Kidney tubule cell (primary cell): Measurements from ENCODE around the gene MAGEA9B.
"Not testable (repeated sequence)": the region's sequence is repeated elsewhere in the genome, so short reads cannot be mapped to it uniquely, and the experiment has no call there.

Experiments used
- DNase-seq: peaks from one replicate; pipeline ENCODE4 v3.0.0-alpha.2; 2018; ENCODE audit warnings: low spot score

Gene MAGEA9B

DNA sequence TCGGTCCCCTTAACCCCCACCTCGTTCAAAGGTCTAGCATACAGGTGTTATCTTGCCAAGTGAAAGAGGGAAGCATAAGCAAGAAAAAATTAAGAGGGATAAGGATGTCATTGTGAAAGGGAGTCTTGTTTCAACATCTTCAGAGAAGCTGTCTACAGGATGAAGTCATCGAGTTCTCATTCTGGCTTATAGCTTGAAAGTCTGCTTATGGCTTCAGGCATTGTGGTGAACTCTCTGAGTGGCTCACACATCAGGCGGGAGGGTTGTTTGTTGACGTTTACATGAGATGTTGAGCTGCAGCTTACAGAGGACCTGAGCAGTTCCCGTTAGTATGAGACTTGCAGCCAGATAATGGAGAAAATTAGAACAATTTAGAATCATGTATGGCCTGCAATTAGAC, 16.6 kb downstream of the MAGEA9B start:
- DNase-seq = no peak

DNA sequence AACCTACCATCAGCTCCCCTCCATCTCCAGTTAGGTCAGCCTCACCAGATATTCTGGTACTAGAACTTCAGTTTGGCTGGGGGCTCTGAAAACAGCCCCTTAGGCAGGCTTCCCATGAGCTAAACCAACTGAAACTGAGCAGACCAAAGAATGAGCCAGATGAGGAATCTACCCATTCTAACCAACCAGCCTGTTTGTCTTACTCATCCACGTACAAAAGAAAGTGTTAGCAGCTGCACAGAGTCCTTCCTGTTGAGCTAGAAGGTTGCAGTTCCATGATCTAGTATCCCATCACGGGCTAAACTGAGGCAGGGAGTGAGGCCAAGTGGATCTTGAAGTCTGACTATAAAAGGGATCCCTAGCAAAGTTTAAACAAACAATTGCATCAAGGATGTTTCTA, 17.5 kb downstream of the MAGEA9B start:
- no peak for DNase-seq

DNA sequence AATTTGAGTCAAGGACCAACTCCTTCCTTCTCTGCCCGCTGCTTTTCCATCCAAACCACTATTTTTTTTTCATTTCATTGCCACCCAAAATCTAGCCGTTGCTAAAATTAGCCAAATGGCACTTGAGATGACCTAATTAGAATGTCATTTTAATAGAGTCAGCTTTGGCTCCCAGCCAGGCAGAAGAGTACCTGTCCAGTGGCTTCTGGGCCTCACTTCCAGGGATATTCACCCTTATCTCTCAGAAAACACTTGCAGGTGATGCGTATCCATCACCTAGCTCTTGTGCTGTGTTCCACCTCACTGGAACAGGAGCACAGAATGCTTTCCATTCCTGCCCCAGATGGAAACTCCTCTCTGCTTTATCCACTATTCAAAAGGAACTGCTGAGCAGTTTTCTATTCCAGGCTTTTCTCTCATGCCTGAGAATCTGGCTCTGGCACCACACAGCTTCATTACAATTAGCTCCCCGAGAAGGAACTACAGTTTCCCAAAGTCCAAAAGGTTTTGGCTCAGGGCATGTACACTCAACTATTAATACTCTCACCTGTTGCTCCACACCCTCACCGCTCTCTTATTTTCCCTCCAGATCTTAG, 18.5 kb downstream of the MAGEA9B start:
- no peak for DNase-seq

DNA sequence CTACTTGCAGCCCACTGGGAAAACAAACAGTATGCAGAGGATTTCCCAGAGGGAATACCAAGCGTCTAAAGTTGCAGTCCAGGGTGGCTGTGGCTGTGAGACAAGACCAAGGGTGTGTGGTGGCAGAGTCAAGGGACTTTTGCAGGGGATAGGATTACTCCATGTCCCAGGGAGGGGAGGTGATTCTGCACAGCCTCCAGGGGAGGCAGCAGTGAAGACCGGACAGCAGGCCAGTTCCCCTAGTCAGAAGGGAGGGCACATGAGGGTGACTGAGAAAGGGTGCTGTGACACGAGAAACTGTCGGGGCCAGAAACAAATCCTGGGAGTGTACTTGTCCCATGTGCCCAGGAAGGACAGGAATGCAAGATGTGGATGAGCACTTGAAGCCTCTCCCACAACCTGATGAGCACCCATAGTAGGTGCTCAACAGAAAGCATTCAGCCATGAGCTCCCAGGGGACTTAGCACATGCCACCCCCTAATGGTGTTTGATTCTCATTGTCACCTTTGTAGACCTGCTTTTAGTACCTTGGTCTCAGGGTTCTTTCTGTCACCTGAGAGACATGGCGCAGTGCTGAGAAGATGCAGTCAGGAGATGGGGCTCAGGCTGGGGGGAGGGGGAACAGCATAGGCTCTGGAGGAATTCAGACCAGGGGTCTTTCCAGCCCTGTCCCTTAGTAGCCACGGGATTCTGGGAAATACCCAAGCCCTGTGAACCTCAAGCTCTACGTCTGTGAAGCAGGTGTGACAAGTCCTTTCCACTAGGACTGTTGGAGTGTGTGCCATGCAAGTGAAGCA, 19.4 kb downstream of the MAGEA9B start:
- DNase-seq = no peak

DNA sequence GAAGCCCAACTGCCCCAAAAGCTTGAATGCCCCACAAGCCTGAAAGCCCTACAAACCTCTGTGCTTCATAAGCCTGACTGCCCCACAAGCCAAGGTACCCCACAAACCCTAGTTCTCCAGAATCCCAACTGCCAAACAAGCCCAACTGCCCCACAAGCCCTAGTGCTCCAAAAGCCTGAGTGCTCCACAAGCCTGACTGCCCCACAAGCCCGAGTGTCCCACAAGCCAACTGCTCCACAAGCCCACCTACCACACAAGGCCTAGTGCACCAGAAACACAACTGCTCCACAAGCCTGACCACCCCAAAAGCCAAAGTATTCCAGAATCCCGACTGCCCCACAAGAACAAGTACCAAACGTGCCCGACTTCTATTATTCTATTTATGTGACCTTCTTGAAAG, 23.9 kb downstream of the MAGEA9B start:
- DNase-seq = no peak

DNA sequence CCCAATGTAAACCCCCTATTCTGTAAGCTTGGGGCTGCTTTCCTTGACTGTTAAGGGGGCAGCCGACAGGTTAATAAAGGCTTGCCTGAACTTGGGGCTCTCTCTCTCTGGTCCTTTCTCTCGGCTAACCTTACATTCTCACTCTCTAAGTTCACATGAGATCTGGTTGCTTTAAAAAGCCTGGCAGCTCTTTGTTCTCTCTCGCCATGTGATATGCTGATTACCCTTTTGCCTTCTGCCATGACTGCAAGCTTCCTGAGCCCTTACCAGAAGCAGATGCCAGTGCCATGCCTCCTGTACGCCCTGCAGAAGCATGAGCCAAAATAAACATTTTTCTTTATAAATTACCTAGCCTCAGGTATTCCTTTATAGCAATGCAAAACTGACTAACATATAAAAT, 32.0 kb downstream of the MAGEA9B start:
- not testable (repeated sequence) for DNase-seq

DNA sequence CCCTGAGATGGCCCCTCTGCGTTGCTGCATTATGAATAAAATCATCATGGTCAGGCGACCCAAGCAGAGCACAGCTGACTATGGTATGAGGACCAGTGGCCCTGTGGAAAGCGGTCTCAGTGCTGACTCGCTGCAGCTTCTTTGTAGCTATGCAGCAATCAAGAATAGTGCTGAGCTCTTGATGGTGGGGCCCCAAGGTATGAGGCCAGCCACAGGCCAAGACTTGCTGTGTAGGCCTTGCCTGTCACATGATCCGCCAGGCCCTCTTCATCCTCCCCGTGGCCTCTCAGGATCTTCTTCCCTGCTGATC, 35.4 kb downstream of the MAGEA9B start:
- not testable (repeated sequence) for DNase-seq

DNA sequence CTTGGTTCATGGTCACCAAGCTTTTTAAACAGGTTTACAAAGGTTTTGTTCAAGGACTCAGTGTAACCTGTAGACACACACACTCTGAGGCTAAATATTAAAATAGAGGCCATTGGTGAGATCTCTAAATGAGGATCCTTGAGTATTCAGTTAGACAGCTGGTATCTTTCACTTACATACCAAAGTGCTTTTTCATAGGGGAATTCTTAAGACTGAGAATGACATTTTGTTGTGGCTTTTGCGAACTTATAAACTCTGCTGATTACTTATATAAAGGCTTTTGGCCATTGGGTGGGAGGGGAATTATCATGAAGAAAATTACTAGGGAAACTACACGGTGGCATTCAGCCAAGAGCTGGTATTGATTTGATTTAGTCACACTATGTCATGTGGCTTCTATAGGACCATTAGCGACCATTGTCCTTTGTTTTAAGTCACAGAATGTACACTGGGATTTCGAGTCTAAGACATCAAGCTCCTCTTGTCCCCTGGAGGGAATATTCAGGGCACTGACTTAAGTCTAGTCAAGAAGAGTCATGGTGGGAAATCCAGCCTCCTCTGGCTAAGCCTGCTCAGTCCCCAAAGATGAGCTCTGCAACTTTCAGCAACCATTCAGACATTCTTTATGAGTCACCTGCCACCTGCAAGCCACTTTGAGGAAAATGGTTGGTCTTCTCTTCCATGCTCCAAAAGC, 35.9 kb downstream of the MAGEA9B start:
- DNase-seq = not testable (repeated sequence)

DNA sequence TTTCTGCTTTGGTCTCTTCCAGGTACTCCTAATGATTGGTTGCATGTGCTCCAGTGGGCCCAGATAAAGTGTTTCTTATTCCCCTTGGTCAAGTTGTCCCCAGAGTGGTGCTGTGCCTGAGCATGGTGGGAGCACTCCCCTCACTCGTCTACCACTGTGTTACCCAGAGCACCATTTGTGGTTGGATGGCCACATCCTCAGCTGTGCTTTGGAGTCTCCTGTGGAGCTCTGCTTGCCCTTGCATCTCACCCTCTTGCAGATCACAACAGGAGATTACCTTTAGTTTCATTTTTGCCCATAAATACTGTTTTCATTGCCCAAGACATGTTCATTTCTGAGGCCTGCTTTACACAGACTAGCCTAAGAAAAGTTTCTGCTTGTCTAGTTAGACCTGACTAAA, 36.8 kb downstream of the MAGEA9B start:
- not testable (repeated sequence) for DNase-seq

DNA sequence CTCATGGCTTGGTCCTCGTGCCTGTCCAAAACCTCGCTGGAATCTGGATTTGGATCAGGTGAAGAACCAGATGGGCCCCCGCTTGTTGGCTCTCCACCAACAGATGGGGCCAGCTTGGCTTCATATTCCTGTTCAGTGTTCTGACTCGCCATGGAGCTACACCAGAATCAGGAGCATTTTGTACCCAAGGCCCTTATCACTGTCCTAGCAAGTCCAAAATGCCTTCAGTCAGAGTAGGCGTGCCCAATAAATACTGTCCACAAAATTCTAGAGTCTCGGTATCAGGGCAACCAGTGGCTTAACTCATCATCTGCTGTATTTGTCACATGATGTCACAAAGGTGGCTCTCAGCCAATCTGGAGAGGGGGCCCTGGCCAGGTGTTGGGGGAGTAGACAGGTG, 37.6 kb downstream of the MAGEA9B start, which contains the start of gene HSFX3:
Gene HSFX3 (minus strand): TSS at position 224 of the 400 bp plus-strand sequence. CDS start 72 bp downstream, at position 152.
- DNase-seq = not testable (repeated sequence)

DNA sequence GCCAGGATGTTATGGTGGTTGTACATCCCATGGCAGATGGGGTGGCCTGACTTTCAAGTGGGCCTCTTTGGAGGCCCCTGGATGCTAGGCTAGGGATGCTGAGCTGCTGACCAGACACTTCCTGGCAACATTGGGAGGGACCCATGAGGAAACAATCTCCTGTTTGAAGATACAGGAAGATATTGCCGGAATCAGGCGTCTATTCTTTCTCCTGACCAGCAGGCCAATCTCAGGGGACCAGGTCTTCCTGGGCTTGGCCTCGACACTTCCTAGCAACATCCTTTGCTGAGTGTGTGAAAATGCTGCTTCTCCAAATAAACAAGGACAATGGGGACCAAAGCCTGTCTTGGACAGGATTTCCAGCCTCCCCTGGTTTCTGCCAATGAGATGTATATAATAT, 39.5 kb downstream of the MAGEA9B start:
- DNase-seq = not testable (repeated sequence)

DNA sequence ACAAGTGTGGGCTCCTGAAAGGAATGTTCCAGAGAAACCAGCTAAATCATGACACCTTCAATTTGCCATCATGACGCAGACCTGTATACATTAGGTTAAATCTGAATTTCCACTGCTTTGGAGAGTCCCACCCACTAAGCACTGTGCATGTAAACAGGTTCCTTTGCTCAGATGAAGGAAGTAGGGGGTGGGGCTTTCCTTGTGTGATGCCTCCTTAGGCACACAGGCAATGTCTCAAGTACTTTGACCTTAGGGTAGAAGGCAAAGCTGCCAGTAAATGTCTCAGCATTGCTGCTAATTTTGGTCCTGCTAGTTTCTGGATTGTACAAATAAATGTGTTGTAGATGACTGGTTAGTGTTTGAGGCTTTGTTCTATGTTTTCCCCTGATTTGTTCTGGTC, 40.3 kb downstream of the MAGEA9B start:
- DNase-seq = not testable (repeated sequence)

DNA sequence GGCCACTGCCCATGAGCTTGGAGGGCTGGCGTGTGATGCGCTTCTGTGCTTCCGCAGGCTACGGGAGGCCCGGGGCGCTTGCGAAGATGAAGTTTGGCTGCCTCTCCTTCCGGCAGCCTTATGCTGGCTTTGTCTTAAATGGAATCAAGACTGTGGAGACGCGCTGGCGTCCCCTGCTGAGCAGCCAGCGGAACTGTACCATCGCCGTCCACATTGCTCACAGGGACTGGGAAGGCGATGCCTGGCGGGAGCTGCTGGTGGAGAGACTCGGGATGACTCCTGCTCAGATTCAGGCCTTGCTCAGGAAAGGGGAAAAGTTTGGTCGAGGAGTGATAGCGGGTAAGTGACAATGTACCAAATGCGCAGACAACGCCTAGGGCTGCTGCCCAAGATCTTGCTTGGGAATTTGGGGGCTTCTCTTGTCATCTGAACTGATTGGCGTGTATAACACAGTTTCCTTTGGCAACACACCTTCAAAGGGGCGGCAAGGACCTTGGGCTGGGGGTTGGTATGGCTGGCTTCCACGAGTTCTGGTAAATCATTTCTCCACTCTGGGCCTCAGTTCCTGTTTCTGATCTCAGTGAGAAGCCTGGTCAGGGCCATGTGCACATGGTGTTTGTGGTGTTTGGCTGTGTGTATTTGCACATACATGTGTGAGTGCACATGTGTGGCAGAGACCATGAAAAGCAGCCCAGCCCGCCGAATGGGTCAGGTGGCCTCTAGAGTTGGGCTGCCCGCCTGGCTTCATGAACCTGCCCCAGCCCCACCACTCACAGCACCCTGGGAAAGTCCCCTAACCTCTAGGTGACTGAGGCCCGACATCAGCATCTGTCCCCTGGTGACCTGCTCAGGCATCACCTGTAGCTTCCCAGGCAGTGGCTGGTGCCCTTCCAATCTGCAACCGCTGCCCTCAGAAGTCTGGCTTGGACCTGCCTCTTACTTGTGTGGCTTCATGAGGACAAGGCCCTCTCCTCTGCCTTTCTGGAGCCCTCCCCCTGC, 41.4 kb downstream of the MAGEA9B start:
- not testable (repeated sequence) for DNase-seq

DNA sequence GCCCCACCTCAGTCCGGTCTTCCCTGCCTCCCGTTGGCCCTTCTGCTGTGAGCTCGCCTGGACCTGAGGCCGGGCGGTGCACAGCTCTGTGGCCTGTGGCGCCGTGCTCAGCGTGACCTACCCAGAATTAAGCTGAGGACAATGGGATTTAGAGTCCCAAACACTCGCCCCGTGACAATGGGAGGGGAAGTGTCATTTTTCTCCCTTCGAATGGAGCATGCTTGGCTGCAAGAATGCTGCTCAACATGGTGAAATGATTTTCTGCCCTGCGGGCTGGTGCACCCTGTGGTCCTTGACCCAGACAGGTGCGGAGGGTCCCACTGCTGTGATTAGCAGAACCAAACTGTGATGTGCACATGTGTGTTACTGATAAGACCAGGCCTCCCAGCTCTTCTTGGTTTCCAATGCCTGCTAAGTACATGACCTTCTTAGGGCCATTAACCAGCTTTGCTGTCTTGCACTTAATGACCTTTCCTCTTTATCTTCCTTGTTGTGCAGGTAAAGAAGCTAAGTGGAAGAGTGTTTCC, 45.7 kb downstream of the MAGEA9B start:
- no peak for DNase-seq

DNA sequence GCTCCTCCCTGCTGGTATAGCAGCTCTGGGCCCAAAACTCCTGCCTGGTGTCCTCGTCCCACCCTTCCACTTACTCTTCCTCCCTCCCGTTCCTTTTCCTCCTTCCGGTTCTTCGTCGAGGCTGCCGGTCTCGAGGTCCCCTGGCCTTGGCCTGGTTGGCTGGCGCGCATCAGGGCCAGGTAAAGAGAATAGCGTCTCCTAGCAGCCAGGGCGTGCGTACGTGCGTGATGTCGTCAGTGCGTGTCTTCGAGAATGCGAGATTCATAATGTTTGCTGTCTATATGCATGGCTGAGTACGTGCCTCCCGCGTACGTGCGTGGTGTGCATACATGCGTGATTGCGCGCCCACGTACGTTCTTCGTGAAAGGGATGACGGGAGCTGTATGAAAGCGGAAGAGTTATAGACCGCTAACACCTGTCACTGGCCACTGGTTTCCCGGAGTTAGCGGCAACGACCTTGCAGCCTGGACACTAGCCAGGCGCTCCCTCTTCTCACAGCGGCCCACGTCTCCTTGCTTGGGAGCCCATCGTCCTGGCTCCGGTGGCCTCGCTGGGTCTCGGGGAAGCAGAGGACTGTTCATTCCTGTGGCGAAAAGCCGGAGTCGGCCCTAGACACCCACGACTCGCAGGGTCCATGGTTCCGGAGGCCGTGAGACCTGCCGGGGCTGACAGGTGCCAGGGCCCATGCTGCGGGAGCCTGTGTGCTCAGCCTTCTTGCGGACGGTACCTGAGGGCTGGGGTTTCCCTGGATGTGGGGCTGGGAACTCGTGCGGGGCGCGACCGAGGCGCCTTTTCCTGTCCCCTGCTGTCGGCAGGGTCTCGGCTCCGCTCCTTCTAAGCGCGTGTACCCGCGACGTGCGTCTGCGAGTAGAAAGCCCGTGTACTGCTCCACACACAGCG, 46.4 kb downstream of the MAGEA9B start, which contains the start of gene EOLA1:
Gene EOLA1 (plus strand): TSS at position 392 of the 900 bp plus-strand sequence. CDS start 4,619 bp downstream, outside the sequence.
- DNase-seq = peak; percentile 97

DNA sequence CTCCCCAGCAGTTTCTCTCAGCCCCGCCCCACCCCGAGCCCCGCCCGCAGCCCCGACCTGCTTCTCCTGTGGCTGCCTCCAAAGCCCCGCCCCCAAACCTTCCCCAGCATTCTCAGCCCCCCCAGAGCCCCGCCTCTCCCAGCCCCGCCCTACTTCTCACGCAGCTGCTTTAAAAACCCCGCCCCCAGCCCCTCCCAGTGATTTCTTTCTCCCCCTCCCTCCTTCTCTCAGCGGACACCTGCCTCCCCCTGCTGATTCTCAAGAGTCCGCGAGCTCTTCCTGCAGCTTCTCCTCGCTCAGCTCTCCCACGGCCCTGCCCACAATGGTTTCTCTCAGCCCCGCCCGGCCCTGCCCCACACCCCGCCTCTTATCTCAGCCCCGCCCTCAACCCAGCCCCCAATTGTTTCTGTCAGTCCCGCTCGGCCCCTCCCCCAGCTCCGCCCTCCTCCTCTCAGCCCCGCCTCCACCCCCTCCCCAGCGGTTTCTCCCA, 47.1 kb downstream of the MAGEA9B start:
- peak; percentile 79 for DNase-seq

DNA sequence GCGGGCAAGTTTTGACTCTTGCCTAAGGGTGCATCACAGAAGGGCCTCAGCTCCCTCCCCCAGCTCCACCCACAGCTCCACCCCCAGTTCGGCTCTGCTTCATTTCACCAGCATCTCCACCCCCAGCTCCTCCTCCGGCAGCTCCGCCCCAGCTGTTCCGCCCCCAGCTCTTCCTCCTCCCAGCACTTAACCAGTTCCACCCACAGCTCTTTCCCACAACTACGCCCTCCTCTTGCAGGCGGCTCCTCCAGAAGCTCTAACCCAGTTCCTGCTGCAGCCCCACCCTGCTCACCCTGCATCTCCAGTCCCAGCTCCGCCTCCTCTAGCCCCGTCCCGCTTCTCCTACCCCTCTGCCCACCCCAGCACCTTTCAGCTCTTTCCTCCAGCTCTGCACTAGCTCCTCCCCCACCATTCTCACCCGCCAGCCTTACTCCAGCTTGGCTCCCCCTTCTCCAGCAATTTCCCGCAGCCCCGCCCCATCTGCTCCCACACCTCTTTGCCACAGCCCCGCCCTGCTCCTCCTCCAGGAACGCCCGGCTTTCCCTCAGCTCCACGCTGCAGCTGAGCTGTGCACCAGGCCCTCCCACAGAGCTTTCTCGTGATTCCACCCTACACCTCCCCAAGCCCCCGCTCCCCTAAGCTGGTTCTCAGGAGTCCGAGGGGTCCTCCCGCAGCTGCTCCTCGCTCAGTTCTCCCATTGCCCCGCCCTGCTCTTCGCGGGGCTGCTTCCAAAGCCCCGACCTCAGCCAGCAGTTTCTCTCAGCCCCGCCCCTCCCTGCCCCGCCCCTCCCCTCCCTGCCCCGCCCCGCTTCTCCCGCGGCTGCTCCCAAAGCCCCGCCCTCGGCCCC, 47.8 kb downstream of the MAGEA9B start:
- peak; percentile 93 for DNase-seq

DNA sequence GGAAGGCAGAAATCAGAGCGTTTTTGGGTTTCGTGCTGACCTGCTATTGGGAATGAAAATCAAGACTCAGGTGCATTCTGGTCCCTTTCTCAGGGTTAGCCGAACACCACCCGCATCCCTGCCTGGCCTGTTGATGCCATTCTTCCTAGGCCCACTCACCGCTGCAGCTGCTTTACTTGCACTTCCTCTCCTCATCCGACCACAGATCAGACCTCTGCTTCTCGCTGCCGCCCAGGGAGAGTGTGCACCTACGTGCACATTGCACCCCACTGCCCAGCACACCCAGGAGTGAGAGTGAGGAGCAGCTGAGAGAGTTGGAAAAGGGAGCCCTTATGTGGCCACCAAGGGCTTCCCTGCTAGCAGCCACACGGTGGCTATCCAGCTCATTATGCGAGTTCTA, 49.8 kb downstream of the MAGEA9B start:
- not testable (repeated sequence) for DNase-seq

DNA sequence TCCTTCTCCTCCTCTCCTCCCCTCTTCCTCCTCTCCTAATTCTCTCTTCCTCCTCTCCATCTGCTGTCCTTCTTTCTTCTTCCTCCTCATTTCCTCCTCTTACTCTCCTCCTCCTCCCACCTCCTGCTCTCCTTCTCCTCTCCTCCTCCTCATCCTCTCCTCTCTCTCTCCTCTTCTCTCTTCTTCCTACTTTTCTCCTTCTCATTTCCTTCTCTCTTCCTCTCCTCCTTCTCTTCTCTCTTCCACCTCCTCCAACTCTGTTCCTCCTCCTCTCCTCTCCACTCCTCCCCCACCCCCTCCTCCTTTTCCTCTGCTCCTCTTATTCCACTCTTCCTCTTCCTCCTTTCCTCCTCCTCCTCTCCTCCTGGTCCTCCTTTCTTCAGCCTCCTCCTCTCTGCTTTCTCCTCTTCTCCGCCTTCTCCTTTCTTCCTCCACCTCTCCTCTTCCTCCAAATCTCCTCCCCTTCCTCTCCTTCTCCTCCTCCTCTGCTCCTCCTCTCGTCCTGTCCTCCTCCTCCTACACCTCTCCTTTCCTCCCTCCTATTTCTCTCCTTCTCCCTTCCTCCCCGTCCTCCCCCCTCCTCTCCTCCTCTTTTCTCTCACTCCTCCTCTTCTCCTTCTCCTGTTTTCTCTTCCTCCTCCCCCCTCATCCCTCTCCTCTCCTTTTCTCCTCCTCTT, 52.2 kb downstream of the MAGEA9B start:
- not testable (repeated sequence) for DNase-seq
